GM19438 (cell line): Measurements from ENCODE around the gene ECEL1.

Experiments
- ATAC-seq: cut with Tn5 transposase; IDR thresholded peaks from one replicate; pipeline ENCODE4 v1.9.1; 2021; ENCODE audit warnings: low read depth; ENCODE audit not compliant: unreplicated experiment

Gene ECEL1

GRCh38 chr2:232522623-232523401 is 35.2 kb upstream of the ECEL1 start:
- no peak for ATAC-seq

GRCh38 chr2:232521959-232522622 is 34.5 kb upstream of the ECEL1 start:
- ATAC-seq, result no peak

- no peak for ATAC-seq
These were observed 33.5 kb upstream of the ECEL1 start for GRCh38 chr2:232521098-232521497.

- ATAC-seq, result no peak
These were observed 32.9 kb upstream of the ECEL1 start for GRCh38 chr2:232520489-232520888.

GRCh38 chr2:232519581-232520438 is 32.2 kb upstream of the ECEL1 start, which contains the start of gene PRSS56:
Gene PRSS56 (plus strand): TSS chr2:232520388. CDS start chr2:232520599, 211 bp downstream.
- no peak for ATAC-seq

GRCh38 chr2:232518844-232519243 is 31.2 kb upstream of the ECEL1 start:
- no peak for ATAC-seq

GRCh38 chr2:232516551-232516950 is 28.9 kb upstream of the ECEL1 start:
- no peak for ATAC-seq

- ATAC-seq, result no peak
These were observed 28.0 kb upstream of the ECEL1 start for GRCh38 chr2:232515639-232516038.

- no peak for ATAC-seq
These were observed 25.7 kb upstream of the ECEL1 start for GRCh38 chr2:232513353-232513752.

GRCh38 chr2:232512602-232513001 is 25.0 kb upstream of the ECEL1 start:
- no peak for ATAC-seq

- ATAC-seq, result no peak
These were observed 23.8 kb upstream of the ECEL1 start for GRCh38 chr2:232511336-232511890.

- no peak for ATAC-seq
These were observed 20.6 kb upstream of the ECEL1 start for GRCh38 chr2:232508251-232508650.

- ATAC-seq, result no peak
These were observed 19.1 kb upstream of the ECEL1 start for GRCh38 chr2:232506709-232507108.

GRCh38 chr2:232505856-232506255 is 18.2 kb upstream of the ECEL1 start:
- no peak for ATAC-seq

GRCh38 chr2:232504438-232504837 is 16.8 kb upstream of the ECEL1 start:
- ATAC-seq, result no peak

GRCh38 chr2:232503809-232504323 is 16.2 kb upstream of the ECEL1 start:
- ATAC-seq, result no peak

- no peak for ATAC-seq
These were observed 15.5 kb upstream of the ECEL1 start for GRCh38 chr2:232502911-232503808.

GRCh38 chr2:232502511-232502910 is 14.9 kb upstream of the ECEL1 start:
- ATAC-seq, result no peak

GRCh38 chr2:232501794-232502390 is 14.3 kb upstream of the ECEL1 start:
- no peak for ATAC-seq
